HepG2 (cell line): ENCODE measurements around the gene LYRM1. TPM values are rescaled to one million over a fixed set of nuclear protein-coding genes. Genes with fewer than 3 reads are reported as not detected.

Experiments used
- MAFK ChIP-seq, 2 experiments: IDR thresholded peaks in 1 of 2; conservative IDR thresholded peaks in 1 of 2; 2 replicates each; pipeline ENCODE4 v1.6.1; 2011; ENCODE audit warnings: improper control_type of control experiment in 2 of 2, low read length in 2 of 2
- MBNL3 ChIP-seq: fragments of 250-450 bp; sonication (Bioruptor Pico); conservative IDR thresholded peaks from 2 replicates; pipeline ENCODE4 v1.8.0; 2022; ENCODE audit warnings: mild to moderate bottlenecking, inconsistent platforms
- XRCC5 ChIP-seq: fragments of 200-400 bp; formaldehyde crosslinking; optimal IDR thresholded peaks from 2 replicates; pipeline ENCODE3; 2017; ENCODE audit warnings: mild to moderate bottlenecking, low read length
- ZBTB25 ChIP-seq: IDR thresholded peaks from 2 replicates; pipeline ENCODE4 v1.6.1; 2018; ENCODE audit warnings: missing genetic modification reagents
- ZFYVE20 ChIP-seq: sonication (generic); formaldehyde crosslinking; IDR thresholded peaks from 2 replicates; pipeline ENCODE4 v1.8.0; 2023; ENCODE audit warnings: low read depth, mild to moderate bottlenecking, moderate library complexity, missing genetic modification reagents, borderline replicate concordance
- ZMYM3 ChIP-seq: sonication (generic); formaldehyde crosslinking; IDR thresholded peaks from 2 replicates; pipeline ENCODE4 v1.5.1; 2020; ENCODE audit warnings: mild to moderate bottlenecking, missing genetic modification reagents
- ZNF441 ChIP-seq: sonication (generic); formaldehyde crosslinking; IDR thresholded peaks from 2 replicates; pipeline ENCODE4 v1.7.0; 2021; ENCODE audit warnings: missing genetic modification reagents, borderline replicate concordance
- ZNF543 ChIP-seq: sonication (generic); formaldehyde crosslinking; IDR thresholded peaks from 2 replicates; pipeline ENCODE4 v1.4.0; 2020; ENCODE audit warnings: mild to moderate bottlenecking, missing genetic modification reagents
- ZNF672 ChIP-seq: sonication (generic); formaldehyde crosslinking; IDR thresholded peaks from 2 replicates; pipeline ENCODE4 v1.8.1; 2022; ENCODE audit warnings: missing genetic modification reagents
- ZNF770 ChIP-seq: sonication (generic); formaldehyde crosslinking; IDR thresholded peaks from 2 replicates; pipeline ENCODE4 v1.5.0; 2020; ENCODE audit warnings: mild to moderate bottlenecking, missing genetic modification reagents
- ZNF792 ChIP-seq: IDR thresholded peaks from 2 replicates; pipeline ENCODE4 v1.6.1; 2016
- polyA plus RNA-seq, 8 experiments: library from polyadenylated mRNA; depleted of rRNA in 3 of 8; stranded (reverse) in 7 of 8; unstranded in 1 of 8; fragments of >200 nt; fragmentation: Illumina TruSeq in 4 of 8; extraction: Trizol in 4 of 8; gene quantifications; 2 replicates each; pipeline versions ENCODE4 v1.2.1 to v1.2.3, GENCODE V29; 2011 to 2016; ENCODE audit warnings: low read depth in 4 of 8, missing spikeins in 1 of 8, mixed read lengths in 1 of 8; ENCODE audit not compliant: insufficient read depth in 1 of 8
- total RNA-seq, 5 experiments: library from RNA; depleted of rRNA; stranded (reverse); fragments of >200 nt; fragmentation: Illumina TruSeq; extraction: Trizol; gene quantifications; 2 replicates each; pipeline ENCODE4 v1.2.3, GENCODE V29; 2016; ENCODE audit warnings: low read depth in 1 of 5
- TF ChIP-seq, protein P1 (sequence below): sonication (generic); formaldehyde crosslinking; conservative IDR thresholded peaks from 2 replicates; pipeline ENCODE4 v1.8.0; 2022; ENCODE audit warnings: missing genetic modification reagents
- TF ChIP-seq, protein P2 (sequence below): sonication (generic); formaldehyde crosslinking; conservative IDR thresholded peaks from 2 replicates; pipeline ENCODE4 v1.5.0; 2020; ENCODE audit warnings: missing genetic modification reagents
- TF ChIP-seq, protein P3 (sequence below): sonication (generic); formaldehyde crosslinking; IDR thresholded peaks from 2 replicates; pipeline ENCODE4 v1.4.0; 2020; ENCODE audit warnings: missing genetic modification reagents; ENCODE audit errors: not compliant biosample characterization
- TF ChIP-seq, protein P4 (sequence below): sonication (generic); formaldehyde crosslinking; IDR thresholded peaks from 2 replicates; pipeline ENCODE4 v1.4.0; 2020; ENCODE audit warnings: missing genetic modification reagents
- TF ChIP-seq, protein P5 (sequence below): sonication (generic); formaldehyde crosslinking; IDR thresholded peaks from 2 replicates; pipeline ENCODE4 v1.5.0; 2020; ENCODE audit warnings: mild to moderate bottlenecking, missing genetic modification reagents

The LYRM1 gene
- total and polyA plus RNA-seq, 2 of the 13 experiments (the other 11 are each of a cell fraction or from before 2014, with no cell fraction given): 59.2 to 82.6 TPM

- TF ChIP-seq, protein P1, sequence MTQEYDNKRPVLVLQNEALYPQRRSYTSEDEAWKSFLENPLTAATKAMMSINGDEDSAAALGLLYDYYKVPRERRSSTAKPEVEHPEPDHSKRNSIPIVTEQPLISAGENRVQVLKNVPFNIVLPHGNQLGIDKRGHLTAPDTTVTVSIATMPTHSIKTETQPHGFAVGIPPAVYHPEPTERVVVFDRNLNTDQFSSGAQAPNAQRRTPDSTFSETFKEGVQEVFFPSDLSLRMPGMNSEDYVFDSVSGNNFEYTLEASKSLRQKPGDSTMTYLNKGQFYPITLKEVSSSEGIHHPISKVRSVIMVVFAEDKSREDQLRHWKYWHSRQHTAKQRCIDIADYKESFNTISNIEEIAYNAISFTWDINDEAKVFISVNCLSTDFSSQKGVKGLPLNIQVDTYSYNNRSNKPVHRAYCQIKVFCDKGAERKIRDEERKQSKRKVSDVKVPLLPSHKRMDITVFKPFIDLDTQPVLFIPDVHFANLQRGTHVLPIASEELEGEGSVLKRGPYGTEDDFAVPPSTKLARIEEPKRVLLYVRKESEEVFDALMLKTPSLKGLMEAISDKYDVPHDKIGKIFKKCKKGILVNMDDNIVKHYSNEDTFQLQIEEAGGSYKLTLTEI: no peak
- TF ChIP-seq, protein P2, sequence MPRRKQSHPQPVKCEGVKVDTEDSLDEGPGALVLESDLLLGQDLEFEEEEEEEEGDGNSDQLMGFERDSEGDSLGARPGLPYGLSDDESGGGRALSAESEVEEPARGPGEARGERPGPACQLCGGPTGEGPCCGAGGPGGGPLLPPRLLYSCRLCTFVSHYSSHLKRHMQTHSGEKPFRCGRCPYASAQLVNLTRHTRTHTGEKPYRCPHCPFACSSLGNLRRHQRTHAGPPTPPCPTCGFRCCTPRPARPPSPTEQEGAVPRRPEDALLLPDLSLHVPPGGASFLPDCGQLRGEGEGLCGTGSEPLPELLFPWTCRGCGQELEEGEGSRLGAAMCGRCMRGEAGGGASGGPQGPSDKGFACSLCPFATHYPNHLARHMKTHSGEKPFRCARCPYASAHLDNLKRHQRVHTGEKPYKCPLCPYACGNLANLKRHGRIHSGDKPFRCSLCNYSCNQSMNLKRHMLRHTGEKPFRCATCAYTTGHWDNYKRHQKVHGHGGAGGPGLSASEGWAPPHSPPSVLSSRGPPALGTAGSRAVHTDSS (CRISPR knock-in tag): no peak
- TF ChIP-seq ZFYVE20 (CRISPR knock-in tag): peak; percentile 81; the same call in 1 of the 2 replicates
- no peak; the same call in 1 of the 2 replicates for TF ChIP-seq ZBTB25 (CRISPR knock-in tag)
- TF ChIP-seq, protein P3, sequence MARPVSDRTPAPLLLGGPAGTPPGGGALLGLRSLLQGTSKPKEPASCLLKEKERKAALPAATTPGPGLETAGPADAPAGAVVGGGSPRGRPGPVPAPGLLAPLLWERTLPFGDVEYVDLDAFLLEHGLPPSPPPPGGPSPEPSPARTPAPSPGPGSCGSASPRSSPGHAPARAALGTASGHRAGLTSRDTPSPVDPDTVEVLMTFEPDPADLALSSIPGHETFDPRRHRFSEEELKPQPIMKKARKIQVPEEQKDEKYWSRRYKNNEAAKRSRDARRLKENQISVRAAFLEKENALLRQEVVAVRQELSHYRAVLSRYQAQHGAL (CRISPR knock-in tag): no peak
- TF ChIP-seq ZNF543 (CRISPR knock-in tag): 0 out of 2 replicates have a peak, but pooled peaks have one; percentile 4
- TF ChIP-seq, protein P4, sequence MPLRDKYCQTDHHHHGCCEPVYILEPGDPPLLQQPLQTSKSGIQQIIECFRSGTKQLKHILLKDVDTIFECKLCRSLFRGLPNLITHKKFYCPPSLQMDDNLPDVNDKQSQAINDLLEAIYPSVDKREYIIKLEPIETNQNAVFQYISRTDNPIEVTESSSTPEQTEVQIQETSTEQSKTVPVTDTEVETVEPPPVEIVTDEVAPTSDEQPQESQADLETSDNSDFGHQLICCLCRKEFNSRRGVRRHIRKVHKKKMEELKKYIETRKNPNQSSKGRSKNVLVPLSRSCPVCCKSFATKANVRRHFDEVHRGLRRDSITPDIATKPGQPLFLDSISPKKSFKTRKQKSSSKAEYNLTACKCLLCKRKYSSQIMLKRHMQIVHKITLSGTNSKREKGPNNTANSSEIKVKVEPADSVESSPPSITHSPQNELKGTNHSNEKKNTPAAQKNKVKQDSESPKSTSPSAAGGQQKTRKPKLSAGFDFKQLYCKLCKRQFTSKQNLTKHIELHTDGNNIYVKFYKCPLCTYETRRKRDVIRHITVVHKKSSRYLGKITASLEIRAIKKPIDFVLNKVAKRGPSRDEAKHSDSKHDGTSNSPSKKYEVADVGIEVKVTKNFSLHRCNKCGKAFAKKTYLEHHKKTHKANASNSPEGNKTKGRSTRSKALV (CRISPR knock-in tag): peak; percentile 72; the same call in 1 of the 2 replicates
- no peak; the same call in 1 of the 2 replicates for TF ChIP-seq ZNF792 (CRISPR knock-in tag)
- TF ChIP-seq ZMYM3: peak; percentile 58
- TF ChIP-seq ZNF770: peak; percentile 56; the same call in 1 of the 2 replicates
- TF ChIP-seq MAFK (conservative IDR thresholded peaks at IDR 0.05 in 1 of 2, IDR thresholded peaks at IDR 0.05 in 1 of 2; ENCODE audit: low read length in 2 of 2): no peak
- no peak for TF ChIP-seq MBNL3 (CRISPR knock-in tag)
- TF ChIP-seq ZNF672 (CRISPR knock-in tag): peak; percentile 4; the same call in 1 of the 2 replicates
- peak; percentile 95 for TF ChIP-seq XRCC5
- peak; percentile 81 for TF ChIP-seq ZNF441 (CRISPR knock-in tag)
- TF ChIP-seq, protein P5, sequence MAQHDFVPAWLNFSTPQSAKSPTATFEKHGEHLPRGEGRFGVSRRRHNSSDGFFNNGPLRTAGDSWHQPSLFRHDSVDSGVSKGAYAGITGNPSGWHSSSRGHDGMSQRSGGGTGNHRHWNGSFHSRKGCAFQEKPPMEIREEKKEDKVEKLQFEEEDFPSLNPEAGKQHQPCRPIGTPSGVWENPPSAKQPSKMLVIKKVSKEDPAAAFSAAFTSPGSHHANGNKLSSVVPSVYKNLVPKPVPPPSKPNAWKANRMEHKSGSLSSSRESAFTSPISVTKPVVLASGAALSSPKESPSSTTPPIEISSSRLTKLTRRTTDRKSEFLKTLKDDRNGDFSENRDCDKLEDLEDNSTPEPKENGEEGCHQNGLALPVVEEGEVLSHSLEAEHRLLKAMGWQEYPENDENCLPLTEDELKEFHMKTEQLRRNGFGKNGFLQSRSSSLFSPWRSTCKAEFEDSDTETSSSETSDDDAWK: no peak
Measured at GRCh38 chr16:20900299-20901067, at the start of gene LYRM1, which contains the start of gene DCUN1D3 (continued).
